ENCODE measurements around the gene CXCL13.
"Not testable (repeated sequence)": the region's sequence is repeated elsewhere in the genome, so short reads cannot be mapped to it uniquely, and the experiment has no call there.

Gene CXCL13

GRCh38 chr4:77613267-77613666, 7.6 kb downstream of the CXCL13 start:
- no peak for DNase-seq

DNA sequence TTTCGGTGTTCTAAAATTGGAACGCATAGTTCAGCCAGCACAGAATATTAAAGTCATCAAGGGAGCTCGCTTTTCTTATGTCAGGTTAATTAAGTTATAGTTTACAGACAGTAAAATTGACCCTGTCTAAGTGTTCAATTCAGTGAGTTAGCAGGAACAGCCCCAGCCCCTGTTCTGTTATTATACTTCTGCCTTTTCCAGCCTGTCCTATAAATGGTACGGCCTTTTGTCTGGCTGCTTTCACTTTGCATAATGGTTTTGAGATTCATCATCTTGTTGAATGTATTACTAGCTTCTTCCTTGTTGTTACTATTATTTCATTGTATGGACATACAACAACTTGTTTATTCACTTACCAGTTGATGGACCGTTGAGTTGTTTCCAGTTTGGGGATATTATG, 9.5 kb downstream of the CXCL13 start:
- no peak for DNase-seq

GRCh38 chr4:77617203-77617602, 11.6 kb downstream of the CXCL13 start:
- DNase-seq, result no peak

DNA sequence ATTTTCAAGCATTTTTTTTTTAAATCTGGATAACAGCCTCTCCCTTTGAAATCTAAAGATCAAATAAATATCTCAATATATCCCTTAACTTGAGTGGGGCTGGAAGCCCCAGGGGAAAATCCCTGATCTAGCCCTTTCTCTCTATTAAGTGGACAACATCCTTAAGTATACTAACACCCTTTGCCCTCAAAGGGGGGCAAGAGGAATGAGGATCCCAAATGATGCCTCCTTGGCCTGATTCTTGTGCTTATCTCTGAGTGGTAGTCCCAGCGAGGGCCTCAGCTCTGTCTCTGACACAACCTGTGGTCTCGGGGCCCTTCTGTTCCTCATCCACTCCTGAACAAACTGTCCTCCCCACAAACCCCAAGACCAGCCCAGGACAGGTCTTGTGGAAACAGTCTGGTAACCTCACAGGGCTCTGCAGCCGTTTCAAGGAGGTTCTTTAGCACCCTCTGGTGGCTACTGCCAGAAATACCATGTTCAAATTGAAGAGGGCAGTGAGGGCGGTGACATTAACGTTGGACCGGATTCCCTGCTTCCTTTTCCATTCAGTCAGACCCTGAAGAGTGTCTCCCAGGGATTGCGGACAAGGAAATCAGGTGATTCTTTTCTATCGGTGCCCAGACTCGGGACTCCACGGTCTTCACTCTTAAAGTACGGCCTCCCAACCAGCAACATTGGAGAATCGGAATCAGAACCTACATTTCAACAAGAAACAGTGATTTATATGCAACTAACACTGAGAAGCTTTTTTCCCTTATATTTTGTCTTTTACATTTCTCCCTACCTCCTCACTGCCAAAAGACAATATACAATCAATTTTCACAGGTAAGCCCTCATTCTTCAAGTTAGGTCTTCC, 13.0 kb downstream of the CXCL13 start:
- peak; percentile 82 for DNase-seq

DNA sequence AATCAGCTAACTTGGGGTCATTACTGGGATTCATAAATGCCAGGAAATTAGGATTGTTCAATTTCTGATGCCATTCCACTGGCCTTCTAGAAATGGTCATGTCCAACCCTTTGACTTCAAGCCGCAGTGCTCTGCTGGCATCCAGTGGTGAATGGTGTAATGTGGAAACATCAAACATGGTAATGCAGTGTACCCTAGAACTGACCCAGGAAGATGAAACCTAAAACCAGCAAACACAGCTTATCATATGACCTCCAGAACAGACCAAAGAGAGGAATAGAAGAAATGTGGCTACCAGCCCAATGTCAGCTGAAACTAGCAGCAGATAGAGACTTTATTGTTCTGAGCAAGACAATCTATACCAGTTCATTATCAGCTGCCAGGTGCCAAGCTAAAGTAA, 13.8 kb downstream of the CXCL13 start:
- DNase-seq, result peak; percentile 80

- no peak for DNase-seq
These were observed 15.6 kb downstream of the CXCL13 start for GRCh38 chr4:77621254-77621653.

DNA sequence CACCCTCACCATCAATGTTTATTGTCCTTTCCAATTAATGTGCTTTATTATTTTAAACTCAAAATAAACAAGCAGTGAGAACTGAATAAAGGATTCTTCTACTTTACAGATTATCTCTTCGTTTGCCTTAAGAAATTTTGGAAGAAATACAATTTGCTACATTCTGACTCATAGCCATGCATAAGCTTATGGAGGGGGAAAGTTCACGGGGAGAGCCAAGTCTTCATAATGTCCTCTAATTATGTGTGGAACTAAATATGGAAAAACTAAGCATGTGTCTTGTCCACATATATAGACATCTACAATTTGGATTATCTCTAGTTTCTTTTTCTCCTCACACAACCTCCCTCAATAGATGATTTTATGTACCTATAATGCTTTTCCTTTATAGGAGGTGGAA, 17.5 kb downstream of the CXCL13 start:
- DNase-seq, result no peak

- no peak for DNase-seq
These were observed 18.6 kb downstream of the CXCL13 start for GRCh38 chr4:77624213-77624612.

DNA sequence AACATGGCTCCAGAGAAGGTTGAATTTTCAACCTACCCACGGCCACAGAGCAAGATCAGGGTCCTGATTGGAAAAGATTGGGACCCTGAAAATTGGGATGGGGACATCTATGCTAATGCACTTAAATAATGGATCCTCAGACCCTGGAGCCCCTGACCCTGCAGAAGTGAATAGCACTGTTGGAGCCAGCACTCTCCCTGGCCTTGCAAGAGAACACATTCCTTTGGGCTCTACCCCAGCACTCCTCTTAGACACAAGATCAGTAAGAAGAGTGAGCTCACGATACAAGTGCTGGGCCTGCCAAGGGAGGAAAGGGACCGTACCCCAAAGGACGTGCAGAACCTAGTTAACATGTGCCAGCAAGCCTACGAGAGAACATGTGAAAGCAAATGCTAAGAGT, 19.9 kb downstream of the CXCL13 start:
- DNase-seq, result no peak

DNA sequence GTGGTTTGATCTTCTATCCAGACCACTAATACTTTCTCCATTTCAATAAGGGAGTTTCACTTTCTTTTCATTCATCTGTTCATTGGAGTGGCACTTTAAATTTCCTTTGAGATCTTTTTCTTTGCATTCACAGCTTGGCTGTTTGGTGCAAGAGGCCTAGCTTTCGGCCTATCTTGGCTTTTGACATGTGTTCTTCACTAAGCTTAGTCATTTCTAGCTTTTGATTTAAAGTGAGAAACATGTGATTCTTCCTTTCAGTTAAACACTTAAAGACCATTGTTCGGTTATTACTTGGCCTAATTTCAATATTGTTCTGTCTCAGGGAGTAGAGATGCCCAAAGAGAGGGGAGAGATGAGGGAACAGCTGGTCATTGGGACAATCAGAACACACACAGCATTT, 24.3 kb downstream of the CXCL13 start:
- DNase-seq, result no peak

GRCh38 chr4:77631276-77631675, 25.7 kb downstream of the CXCL13 start:
- DNase-seq, result no peak

DNA sequence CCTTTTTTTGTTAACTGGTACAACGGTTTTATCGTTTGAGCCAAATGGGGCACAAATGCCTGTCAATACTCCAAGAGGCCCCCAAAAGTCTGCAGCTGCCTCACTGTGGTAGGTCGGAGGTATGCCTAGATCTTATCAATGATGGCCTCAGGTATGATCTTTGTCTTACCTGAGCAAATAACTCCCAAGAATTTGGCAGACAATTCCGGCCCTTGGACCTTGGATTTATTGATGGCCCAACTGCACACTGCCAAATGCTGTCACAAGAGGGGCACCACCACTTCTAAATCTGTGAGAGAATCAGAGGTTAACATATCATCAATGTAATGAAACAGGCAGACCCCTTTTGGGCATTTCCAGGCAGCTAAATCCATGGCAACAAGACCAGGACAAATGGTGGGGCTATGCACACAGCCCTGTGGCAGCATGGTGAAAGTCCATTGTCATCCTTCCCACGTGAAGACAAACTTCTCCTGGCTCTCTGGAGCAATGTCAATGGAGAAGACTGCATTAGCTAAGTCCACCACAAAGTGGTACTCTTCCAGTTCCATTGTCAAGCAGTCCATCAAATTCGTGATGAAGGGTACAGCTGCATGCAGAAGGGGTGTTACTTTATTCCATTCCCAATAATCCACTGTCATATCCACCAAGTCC, 28.6 kb downstream of the CXCL13 start:
- DNase-seq, result no peak

- DNase-seq, result no peak
These were observed 29.6 kb downstream of the CXCL13 start for GRCh38 chr4:77635246-77635645.

DNA sequence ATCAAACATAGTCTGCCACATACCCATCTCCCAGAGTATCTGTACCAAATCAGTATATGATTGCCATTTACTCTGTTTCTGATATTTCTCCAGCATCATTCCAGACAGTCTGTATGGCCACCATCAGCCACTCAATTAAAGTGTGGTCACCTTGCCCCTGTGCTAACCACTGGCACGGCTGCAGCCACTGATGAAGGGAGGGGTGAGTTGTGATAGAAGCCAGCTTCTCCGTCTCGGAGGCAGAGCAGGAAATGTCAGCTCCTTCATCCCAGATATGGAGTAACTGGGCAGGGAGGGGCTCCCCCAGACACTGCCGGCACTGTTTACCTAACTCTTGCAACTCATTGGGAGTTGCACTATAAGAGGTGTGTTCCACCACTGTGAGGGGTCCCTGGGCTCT, 30.3 kb downstream of the CXCL13 start:
- DNase-seq, result no peak

DNA sequence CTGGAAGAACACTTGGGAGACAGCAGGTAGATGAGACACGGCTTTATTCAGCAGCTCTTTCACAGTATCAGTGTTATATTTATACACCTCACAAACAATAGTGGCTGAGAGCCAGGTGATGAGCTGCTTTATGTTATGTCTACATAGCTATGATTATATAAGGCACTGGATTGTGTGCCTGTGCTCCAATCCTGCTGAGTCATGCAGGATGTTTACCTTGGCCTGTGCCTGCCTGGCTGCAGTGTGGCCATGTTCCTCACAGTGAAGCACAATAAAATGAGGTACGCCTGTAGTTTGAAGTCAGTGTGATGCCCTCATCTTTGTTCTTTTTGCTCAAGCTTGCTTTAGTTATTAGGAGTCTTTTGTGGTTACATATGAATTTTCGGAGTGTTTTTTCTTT, 31.3 kb downstream of the CXCL13 start:
- peak; percentile 27 for DNase-seq

DNA sequence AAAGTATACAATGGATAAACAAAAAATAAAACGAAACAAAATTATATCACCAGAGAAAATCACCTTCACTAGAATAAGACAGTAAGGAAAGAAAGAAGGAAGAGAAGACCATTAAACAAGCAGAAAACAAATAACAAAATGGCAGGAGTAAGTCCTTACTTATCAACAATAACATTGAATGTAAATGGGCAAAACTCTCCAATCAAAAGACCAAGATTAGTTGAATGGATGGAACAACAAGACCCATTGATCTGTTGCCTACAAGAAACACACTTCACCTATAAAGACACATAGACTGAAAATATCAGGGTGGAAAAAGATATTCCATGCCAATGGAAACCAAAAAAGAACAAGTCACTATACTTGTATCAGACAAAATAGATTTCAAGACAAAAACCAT, 38.4 kb downstream of the CXCL13 start:
- not testable (repeated sequence) for DNase-seq

- no peak for DNase-seq
These were observed 45.2 kb downstream of the CXCL13 start for GRCh38 chr4:77650787-77651186.

GRCh38 chr4:77651820-77652219, 46.2 kb downstream of the CXCL13 start:
- no peak for DNase-seq

DNA sequence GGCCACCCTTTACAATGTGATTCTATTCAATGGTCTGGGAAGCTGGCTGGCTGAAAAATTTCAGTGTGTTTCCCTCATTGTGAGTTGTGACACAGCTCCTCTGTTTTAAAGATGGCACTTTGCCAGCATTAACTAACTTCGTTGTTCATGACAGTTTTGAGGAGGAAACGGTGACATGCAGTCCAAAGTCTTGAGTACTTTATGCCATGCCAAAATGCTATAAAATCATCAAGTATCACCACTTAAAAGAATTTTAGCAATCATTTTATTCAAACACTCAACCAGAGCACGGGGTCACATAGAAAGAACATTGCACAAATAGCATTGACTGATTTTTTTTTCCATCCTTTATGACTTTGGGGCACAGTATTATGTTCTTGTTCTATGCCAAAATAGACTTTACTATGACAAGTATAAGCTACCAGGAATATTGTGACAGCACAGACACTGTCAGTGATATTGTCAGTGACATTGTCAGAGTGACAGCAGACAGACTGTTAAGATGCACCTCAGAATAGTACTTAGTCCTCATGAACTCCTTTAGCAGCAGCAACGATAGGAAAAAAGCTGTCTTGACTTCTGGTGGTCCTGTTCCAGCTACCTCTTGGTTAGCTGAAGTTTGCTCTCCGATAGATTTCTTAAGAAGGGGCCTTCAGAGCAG, 46.7 kb downstream of the CXCL13 start:
- no peak for DNase-seq

DNA sequence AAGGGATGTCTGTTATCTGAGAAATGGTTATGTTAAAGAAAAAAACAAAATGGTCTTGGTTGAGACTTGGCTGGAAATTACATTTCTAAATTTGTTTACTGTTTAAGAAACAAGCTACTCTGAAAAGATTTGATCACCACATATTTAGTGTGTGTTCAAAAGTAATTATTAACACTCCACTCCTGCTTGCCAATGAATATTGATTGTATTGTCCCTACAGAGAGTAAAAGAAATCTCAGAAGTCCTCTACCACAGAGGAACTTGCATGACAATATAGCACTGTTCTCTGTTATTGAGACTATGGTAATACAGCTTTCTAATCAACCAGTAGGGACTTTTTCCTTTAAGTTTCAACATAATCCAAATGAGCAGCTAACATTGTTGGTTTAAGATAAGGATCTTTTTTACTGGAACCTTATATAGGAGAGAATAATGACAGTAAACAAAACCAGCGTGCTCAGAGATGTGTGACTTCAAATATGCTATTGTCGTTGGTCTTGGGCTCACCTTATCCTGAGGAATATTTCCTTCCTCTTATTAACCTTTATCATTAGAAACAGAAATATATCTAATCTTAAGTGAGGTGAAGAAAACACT, 47.6 kb downstream of the CXCL13 start:
- DNase-seq, result no peak

GRCh38 chr4:77660318-77660717, 54.7 kb downstream of the CXCL13 start:
- DNase-seq, result not testable (repeated sequence)
